Small intestine (tissue), 7 donors: ENCODE measurements around the gene GPR152. TPM values are rescaled to one million over a fixed set of nuclear protein-coding genes. Genes with fewer than 3 reads are reported as not detected.

Experiments used
- DNase-seq, 2 donors: peaks; one replicate each; pipeline versions ENCODE4 v3.0.0 to v3.0.0-alpha.2; 2013
- FAIRE-seq: peaks from 2 replicates; lab custom pipeline; 2012; peaks lifted over from hg19 to GRCh38; lab: Jason Lieb, UNC
- H3K27ac ChIP-seq, 3 donors: one replicate each; pipeline ENCODE4 v1.5.1; 2013; ENCODE audit warnings: low read length in 2 of 3, mild to moderate bottlenecking in 2 of 3, control low read depth in 1 of 3, inconsistent platforms in 1 of 3, low read depth in 1 of 3, moderate library complexity in 1 of 3
- H3K27me3 ChIP-seq, 3 donors: one replicate each; pipeline ENCODE4 v1.6.1; 2013; ENCODE audit warnings: low read length in 3 of 3, inconsistent platforms in 1 of 3; ENCODE audit not compliant: control insufficient read depth in 3 of 3, insufficient read depth in 3 of 3
- H3K36me3 ChIP-seq, 3 donors: one replicate each; pipeline ENCODE4 v1.6.1; 2013; ENCODE audit warnings: low read length in 3 of 3, inconsistent platforms in 1 of 3, low read depth in 1 of 3, mild to moderate bottlenecking in 1 of 3, moderate library complexity in 1 of 3; ENCODE audit not compliant: control insufficient read depth in 3 of 3, insufficient read depth in 2 of 3
- H3K4me1 ChIP-seq, 3 donors: one replicate each; pipeline ENCODE4 v1.6.1; 2013; ENCODE audit warnings: low read length in 2 of 3, inconsistent platforms in 1 of 3, low read depth in 1 of 3, mild to moderate bottlenecking in 1 of 3, moderate library complexity in 1 of 3; ENCODE audit not compliant: control insufficient read depth in 3 of 3, insufficient read depth in 2 of 3
- H3K4me3 ChIP-seq, 3 donors: one replicate each; pipeline ENCODE4 v1.5.1; 2013; ENCODE audit warnings: low read length in 3 of 3, control low read depth in 1 of 3, inconsistent platforms in 1 of 3, low read depth in 1 of 3, mild to moderate bottlenecking in 1 of 3, moderate library complexity in 1 of 3
- H3K9me3 ChIP-seq, 2 donors: one replicate each; pipeline ENCODE4 v1.6.1; 2013; ENCODE audit warnings: low read depth in 1 of 2, low read length in 1 of 2; ENCODE audit not compliant: control insufficient read depth in 2 of 2, insufficient read depth in 1 of 2
- WGBS, 3 donors: extraction: QIAGEN DNeasy Blood & Tissue Kit; methylation state at CpG; one replicate each; pipeline ENCODE4 v1.1.7; 2013; 5-methylcytosine and 5-hydroxymethylcytosine counted together
- polyA plus RNA-seq, 4 donors: library from polyadenylated mRNA; stranded (reverse) in 3 of 4; unstranded in 1 of 4; fragments of 200-250 nt in 3 of 4; fragments of 120-200 nt in 1 of 4; gene quantifications; one replicate each; pipeline versions ENCODE4 v1.2.1 to v1.2.3, GENCODE V29; 2013
- donor health status: healthy with polysubstance abuse.
- donor health status: control.
- donor health status: control.
- donor health status: Bipolar disorder and iron deficiency.
- donor health status: healthy.

The GPR152 gene
- polyA plus RNA-seq, 4 donors, result 0.04 TPM; not detected in 3

DNA sequence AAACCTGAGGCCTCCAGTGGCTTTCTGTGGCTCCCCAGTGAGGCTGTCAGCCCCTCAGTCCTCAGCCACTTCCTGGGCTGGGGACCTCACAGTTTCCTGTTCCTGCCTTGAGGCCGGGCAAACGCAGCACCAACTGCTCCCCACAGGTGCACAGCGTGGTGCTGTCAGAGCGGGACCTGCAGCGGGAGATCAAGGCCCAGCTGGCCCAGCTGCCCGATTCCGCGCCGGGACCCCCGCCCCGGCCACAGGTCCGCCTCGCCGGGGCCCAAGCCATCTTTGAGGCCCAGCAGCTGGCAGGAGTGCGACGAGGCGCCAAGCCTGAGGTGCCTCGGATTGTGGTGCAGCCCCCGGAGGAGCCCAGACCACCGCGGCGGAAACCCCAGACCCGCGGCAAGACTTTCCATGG is 43.3 kb downstream of the GPR152 start:
- 56 to 67% (median 57%) methylated on average over 17 to 24 of the region's 24 CpGs for WGBS, 3 donors
- Histone ChIP-seq H3K27ac (peak overlapping the region in 1 of 3 donors; percentile 77), H3K36me3 (no peaks in the 10 kb centered on the region), H3K9me3 (no peaks in the 10 kb centered on the region), H3K4me1 (peaks cover 0 to 24% (median 0%) of the 10 kb centered on the region in 3 donors), H3K27me3 (peaks cover 0 to 12% (median 2%) of the 10 kb centered on the region in 3 donors), H3K4me3 (peak overlapping the region in 1 of 3 donors; percentile 38)
- FAIRE-seq (no peak), DNase-seq (peak in 1 of 2 donors; percentile 61)

DNA sequence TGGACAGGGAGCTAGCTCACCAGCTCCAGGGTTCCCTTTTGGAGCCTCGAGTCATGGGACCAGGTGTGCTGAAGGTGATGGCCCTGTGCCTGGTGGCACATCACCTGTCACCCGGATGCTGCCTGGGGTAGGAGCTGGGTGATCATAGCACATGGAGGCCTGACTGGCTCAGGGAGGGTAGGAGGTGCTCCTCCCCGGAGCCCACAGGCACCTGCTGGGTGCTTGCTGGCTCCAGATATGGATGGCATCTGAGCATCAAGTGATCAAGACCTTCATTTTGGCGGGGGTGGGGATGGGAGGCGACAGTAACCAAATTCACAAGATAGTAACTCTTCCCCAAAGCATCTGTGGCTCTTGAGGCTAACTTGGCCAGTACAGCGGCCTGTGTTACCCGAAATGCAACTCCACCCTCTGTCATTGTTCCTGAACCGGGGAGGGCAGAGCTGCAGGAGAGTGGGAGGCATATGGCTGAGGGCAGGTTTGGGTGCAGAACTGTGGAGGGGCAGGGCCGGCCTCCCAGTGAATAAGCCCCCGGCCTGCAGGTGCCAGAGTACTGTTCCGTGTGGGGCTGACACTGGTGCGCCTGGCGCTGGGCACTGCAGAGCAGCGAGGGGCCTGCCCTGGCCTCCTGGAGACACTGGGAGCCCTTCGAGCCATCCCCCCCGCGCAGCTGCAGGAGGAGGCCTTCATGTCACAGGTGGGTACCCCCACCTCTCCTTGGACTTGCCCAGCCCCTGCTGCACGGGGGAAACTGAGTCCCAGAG is 43.9 kb downstream of the GPR152 start:
- peaks cover 0 to 24% (median 0%) of the 10 kb centered on the region in 3 donors for H3K4me1 ChIP-seq
- no peak overlapping the region for H3K4me3 ChIP-seq
- no peak for DNase-seq
- H3K36me3 ChIP-seq, result no peaks in the 10 kb centered on the region
- FAIRE-seq, result no peak
- WGBS, 3 donors, result 59 to 72% (median 66%) methylated on average over 18 of the region's 18 CpGs
- H3K27ac ChIP-seq, result peak overlapping the region in 2 of 3 donors; percentile 34 to 77
- H3K27me3 ChIP-seq, result peaks cover 0 to 11% (median 2%) of the 10 kb centered on the region in 3 donors
- no peaks in the 10 kb centered on the region for H3K9me3 ChIP-seq

DNA sequence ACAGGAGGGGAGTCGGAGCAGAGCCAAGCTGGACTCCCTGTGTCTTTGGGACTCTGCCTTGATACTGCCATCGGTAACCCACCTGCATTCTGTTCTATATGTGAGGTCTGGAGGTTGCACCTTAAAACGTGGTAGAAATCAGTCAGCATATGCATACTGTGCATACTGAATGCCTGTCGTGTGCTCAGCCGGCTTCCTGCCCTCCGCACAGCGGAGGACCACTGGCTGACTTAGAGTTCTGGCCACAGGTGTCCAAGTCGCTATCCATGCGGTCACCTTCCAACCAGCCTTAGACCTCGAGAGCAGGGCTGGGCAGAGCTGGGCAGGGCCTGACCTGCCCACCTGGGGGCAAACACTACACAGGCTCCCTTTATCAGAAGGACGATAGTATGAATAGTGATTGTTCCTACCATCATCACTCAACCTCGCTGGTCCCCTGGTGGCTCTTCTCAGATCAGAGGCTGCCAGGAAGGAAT is 44.8 kb downstream of the GPR152 start:
- peak overlapping the region in 2 of 3 donors; percentile 34 to 49 for H3K27ac ChIP-seq
- no peak for FAIRE-seq
- no peak for DNase-seq
- peaks cover 0 to 25% (median 2%) of the 10 kb centered on the region in 3 donors for H3K4me1 ChIP-seq
- peaks cover 0 to 11% (median 0%) of the 10 kb centered on the region in 3 donors for H3K27me3 ChIP-seq
- no peaks in the 10 kb centered on the region for H3K36me3 ChIP-seq
- peak overlapping the region in 1 of 3 donors; percentile 9 for H3K4me3 ChIP-seq
- no peaks in the 10 kb centered on the region for H3K9me3 ChIP-seq
- WGBS, 3 donors, result 53 to 67% (median 64%) methylated on average over 12 of the region's 12 CpGs

DNA sequence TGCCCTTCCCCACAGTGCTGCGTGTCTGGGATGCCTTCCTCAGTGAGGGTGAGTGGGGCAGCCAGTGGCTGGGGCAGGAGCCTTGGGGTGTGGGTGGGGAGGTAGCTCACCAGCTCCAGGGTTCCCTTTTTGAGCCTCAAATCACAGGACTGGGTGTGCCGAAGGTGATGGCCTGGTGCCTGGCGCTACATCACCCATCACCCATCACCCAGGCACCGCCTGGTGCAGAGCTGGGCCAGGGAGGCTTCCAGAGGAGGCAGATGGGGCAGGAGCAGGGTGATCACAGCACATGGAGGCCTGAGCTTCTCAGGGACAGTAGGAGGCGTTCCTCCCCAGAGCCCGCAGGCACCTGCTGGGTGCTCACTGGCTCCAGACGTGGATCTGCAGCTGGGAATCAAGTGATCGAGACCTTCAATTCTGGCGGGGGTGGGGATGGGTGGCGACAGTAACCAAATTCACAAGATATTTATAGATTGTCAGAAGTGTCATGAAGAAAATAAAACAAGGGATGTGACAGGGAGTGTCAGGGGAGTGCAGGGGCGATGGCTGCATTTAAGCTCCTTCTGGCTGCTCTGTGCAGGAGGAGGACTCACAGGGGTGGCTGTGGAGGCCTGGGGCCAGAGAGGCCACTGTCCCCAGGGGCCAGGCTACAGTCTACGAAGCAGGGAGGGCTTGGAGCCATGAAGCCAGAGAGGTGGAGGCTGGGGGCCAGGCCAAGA is 45.4 kb downstream of the GPR152 start:
- Histone ChIP-seq H3K4me1 (peaks cover 0 to 31% (median 2%) of the 10 kb centered on the region in 3 donors), H3K27me3 (peaks cover 0 to 11% (median 0%) of the 10 kb centered on the region in 3 donors), H3K27ac (peak overlapping the region in 1 of 3 donors; percentile 49), H3K4me3 (peak overlapping the region in 1 of 3 donors; percentile 18), H3K36me3 (no peaks in the 10 kb centered on the region), H3K9me3 (no peaks in the 10 kb centered on the region)
- WGBS, 3 donors, result 32 to 56% (median 37%) methylated on average over 12 of the region's 12 CpGs
- DNase-seq (no peak), FAIRE-seq (no peak)

- Histone ChIP-seq H3K4me3 (peak overlapping the region in 1 of 3 donors; percentile 18), H3K36me3 (no peaks in the 10 kb centered on the region), H3K27me3 (peaks cover 0 to 8% (median 0%) of the 10 kb centered on the region in 3 donors), H3K9me3 (no peaks in the 10 kb centered on the region), H3K27ac (peak overlapping the region in 1 of 3 donors; percentile 12), H3K4me1 (peaks cover 0 to 30% (median 2%) of the 10 kb centered on the region in 3 donors)
- WGBS, 3 donors, result 72 to 83% (median 72%) methylated on average over 10 to 18 of the region's 18 CpGs
- no peak for FAIRE-seq
- DNase-seq, result no peak
Observed at GRCh38 chr11:67406420-67406968, 46.0 kb downstream of the GPR152 start.

- Histone ChIP-seq H3K36me3 (peaks cover 0 to 1% (median 0%) of the 10 kb centered on the region in 3 donors), H3K9me3 (no peaks in the 10 kb centered on the region), H3K4me3 (peak overlapping the region in 1 of 3 donors; percentile 63), H3K27me3 (peaks cover 0 to 4% (median 0%) of the 10 kb centered on the region in 3 donors), H3K4me1 (peaks cover 0 to 24% (median 2%) of the 10 kb centered on the region in 3 donors), H3K27ac (no peak overlapping the region)
- DNase-seq, result no peak
- WGBS, 3 donors, result 70 to 78% (median 77%) methylated on average over 6 to 9 of the region's 9 CpGs
- FAIRE-seq, result no peak
Observed at GRCh38 chr11:67405688-67406339, 46.7 kb downstream of the GPR152 start.

GRCh38 chr11:67405196-67405567 is 47.3 kb downstream of the GPR152 start:
- no peak for DNase-seq
- H3K4me1 ChIP-seq, result peaks cover 2 to 27% (median 3%) of the 10 kb centered on the region in 3 donors
- peak overlapping the region in 1 of 3 donors; percentile 63 for H3K4me3 ChIP-seq
- H3K9me3 ChIP-seq, result no peaks in the 10 kb centered on the region
- peaks cover 0 to 8% (median 0%) of the 10 kb centered on the region in 3 donors for H3K36me3 ChIP-seq
- no peak for FAIRE-seq
- no peaks in the 10 kb centered on the region for H3K27me3 ChIP-seq
- H3K27ac ChIP-seq, result peak overlapping the region in 1 of 3 donors; percentile 60
- 57 to 83% (median 78%) methylated on average over 6 of the region's 6 CpGs for WGBS, 3 donors
